Measurements from ENCODE around the gene NR3C1.

- TF ChIP-seq EZH2 (IDR thresholded peaks at IDR 0.05; ENCODE audit: borderline replicate concordance, insufficient read depth, low read depth, low read length, poor library complexity, severe bottlenecking) (no peak), CTCF (IDR thresholded peaks at IDR 0.05) (no peak)
These were observed 38.9 kb upstream of the NR3C1 start for GRCh38 chr5:143442385-143442784.
